Stimulated activated CD4-positive, alpha-beta T cell treated with anti-CD3 and anti-CD28 coated beads, Interleukin-4, amount 100 ng/mL, for 1 hour (primary cell): ENCODE measurements around the gene CCDC141.

Experiments
- DNase-seq: peaks from one replicate; pipeline ENCODE4 v3.0.0-alpha.2; 2020

The CCDC141 gene

DNA sequence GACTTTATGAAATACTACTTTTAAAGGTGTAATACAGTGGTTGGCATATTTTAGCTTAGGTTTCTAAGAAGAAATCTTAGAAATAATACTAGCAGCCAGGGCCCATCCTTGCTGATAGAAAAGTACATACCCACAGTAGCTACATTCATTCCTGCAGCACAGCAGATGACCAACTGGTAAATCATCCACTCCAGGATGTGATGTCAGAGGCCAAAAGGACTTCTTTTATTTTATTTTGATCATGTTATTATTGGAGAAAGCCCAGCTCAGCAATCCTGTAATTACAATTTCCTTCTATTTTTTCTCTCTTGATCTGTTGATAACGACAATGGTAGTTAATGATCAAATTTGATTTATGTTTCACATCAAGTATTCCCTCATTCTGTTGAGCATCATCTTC, 224.8 kb downstream of the CCDC141 start:
- DNase-seq: no peak

- no peak for DNase-seq
Measured at GRCh38 chr2:178824181-178824580, 225.8 kb downstream of the CCDC141 start.

GRCh38 chr2:178819992-178820391, 229.9 kb downstream of the CCDC141 start:
- DNase-seq: no peak

DNA sequence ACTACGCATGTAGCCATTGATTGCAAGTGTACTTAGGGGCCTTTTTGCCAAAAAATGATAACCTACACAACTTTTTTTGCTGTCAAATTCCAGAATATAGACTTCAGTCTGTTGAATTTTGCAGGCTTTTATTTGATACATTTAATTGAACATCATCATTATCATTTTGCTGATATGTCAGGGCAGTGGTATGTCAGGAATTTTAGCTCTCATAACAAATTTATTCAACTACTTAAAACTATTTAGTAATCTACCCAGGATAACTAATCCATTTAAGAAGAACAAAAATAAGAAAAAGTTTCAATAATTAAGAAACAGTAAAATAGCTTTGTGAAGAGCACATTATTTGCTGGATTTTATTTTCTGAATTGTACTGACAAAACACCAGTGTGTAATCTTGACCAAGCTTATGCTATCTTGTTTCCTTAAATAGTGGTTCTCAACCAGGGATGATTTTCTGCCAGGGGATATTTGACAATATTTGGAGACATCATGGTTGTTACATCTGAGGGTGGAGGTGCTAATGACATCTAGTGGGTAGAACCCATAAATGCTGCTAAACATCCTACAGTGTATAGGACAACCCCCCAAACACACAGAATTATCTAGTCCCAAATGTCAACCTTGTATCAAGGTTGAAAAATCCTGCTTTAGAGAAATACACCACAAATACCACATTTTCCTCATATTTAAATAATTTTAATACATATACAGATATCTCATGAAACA, 230.6 kb downstream of the CCDC141 start:
- no peak for DNase-seq

DNA sequence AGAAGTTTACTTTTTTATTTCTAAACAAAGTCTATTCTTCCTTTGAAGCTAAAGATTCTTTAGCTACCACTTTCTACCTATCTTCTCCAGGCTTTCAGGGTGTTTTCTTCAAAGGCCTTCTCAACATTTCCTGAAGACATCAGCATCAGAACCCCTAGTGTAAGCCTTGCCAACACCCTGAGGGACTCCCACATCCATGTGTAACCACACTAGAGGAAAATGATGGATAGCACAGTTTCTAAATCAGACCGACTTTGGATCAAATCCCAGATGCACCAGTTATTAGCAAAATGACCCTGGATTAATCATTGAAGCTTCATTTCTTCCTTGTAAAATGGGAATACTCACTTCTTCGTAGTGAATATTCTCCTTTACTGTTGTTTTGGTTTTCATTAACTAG, 238.0 kb downstream of the CCDC141 start:
- DNase-seq: no peak

- DNase-seq: no peak
Measured at GRCh38 chr2:178811045-178811444, 238.9 kb downstream of the CCDC141 start.

- DNase-seq: no peak
Measured at GRCh38 chr2:178810422-178810821, 239.5 kb downstream of the CCDC141 start.

- DNase-seq: no peak
Measured at GRCh38 chr2:178807227-178808008, 242.5 kb downstream of the CCDC141 start, which contains the start of gene TTN. Gene TTN (minus strand): TSS chr2:178807423. CDS start chr2:178804642, 2,781 bp downstream.

DNA sequence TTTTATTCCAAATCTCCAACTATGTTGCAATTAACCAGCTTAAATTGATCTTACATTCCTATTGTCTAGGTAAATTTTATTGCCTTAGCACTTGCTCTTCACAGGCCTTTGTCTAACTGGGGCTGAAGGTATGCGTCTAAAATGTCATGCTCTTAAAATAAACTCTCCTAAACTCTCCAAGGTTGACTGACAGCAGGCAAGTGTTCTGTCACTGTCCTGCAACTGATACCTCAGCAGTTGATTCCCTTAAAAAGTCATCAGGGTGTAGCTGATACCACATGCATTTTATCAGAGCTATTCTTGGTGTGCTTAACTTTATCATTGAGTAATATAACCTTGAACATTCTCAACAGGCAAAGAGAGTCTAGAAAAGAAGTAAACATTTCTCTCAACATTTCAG, 243.4 kb downstream of the CCDC141 start:
- DNase-seq: no peak

GRCh38 chr2:178805457-178805856, 244.5 kb downstream of the CCDC141 start:
- no peak for DNase-seq

DNA sequence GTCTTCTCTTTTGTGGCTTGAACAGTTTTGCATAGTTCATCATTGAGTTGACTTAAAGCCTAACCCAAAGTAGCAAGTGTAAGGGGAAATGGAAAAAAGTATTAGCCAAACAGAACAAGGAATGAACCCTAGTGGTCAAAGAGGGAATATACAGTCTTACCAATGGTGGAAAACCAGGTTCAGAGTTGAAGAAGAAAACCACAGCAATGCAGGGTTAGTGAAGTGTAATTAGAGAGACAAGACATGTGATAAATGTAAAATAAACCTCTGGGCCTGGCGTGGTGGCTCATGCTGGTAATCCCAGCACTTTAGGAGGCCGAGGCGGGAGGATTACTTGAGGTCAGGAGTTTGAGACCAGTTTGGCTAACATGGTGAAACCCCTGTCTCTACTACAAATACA, 245.1 kb downstream of the CCDC141 start:
- no peak for DNase-seq

GRCh38 chr2:178800510-178800909, 249.4 kb downstream of the CCDC141 start:
- no peak for DNase-seq

- no peak for DNase-seq
Measured at GRCh38 chr2:178799305-178799704, 250.6 kb downstream of the CCDC141 start.

- DNase-seq: no peak
Measured at GRCh38 chr2:178796079-178796677, 253.8 kb downstream of the CCDC141 start.

- no peak for DNase-seq
Measured at GRCh38 chr2:178787934-178788333, 262.0 kb downstream of the CCDC141 start.

DNA sequence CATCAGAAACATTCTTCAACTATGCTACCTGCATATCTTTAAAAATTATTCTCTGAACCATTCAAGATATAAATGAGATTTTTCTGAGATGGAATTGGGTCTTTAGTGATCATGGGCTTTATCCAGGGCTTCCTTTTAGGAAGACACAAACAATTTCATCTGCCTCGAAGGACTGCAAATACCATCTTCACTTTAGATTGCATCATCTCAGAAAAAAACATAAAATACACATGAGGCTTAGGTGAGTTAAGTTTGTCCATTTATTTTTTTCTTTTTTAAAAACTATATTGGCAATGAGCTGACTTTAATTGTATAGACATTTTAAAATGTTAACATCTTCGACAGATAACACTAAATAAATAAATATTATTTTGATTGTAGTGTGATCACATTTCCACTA, 262.8 kb downstream of the CCDC141 start:
- DNase-seq: no peak

- no peak for DNase-seq
Measured at GRCh38 chr2:178783889-178784288, 266.0 kb downstream of the CCDC141 start.

DNA sequence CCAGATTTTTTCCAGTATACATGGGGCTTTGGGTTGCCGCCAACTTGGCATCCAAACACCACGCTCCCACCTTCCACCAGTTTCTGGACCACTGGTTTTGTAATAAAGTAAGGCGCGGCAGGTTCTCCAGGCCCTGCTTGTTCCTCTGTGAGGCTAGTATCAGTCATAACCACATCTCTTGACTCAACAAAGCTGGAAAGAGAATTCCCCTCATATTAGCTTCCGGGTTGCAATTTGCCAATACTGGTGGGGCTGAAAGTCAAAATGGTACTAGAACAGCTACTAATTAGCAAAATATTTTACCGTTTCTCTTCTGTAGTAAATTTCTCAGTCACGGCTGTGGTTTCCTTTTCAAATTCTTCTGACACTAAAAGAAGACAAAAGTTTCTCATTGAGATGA, 267.7 kb downstream of the CCDC141 start:
- no peak for DNase-seq
